ENCODE results near the gene PRRC2A. TPM values are rescaled to one million over a fixed set of nuclear protein-coding genes. Genes with fewer than 3 reads are reported as not detected.

The PRRC2A gene
- total RNA-seq, 1 donor from 2014 or later: 281 TPM

GRCh38 chr6:31579119-31579505, 41.4 kb upstream of the PRRC2A start:
- peaks cover 62% of the 10 kb centered on the region for H3K4me1 Mint-ChIP-seq (ENCODE audit: low read depth)
- intact Hi-C loops (cut with micrococcal nuclease): loop anchor here (5.0 kb wide), 1 partner anchor 382 kb away; no protein-coding TSS in a partner anchor
- peak overlapping the region; percentile 93 for H3K27ac Mint-ChIP-seq
- no peak for DNase-seq (ENCODE audit: low spot score)
- H3K27me3 Mint-ChIP-seq (ENCODE audit: insufficient read depth): no peaks in the 10 kb centered on the region
- H3K36me3 Mint-ChIP-seq (ENCODE audit: low read depth): peaks cover 66% of the 10 kb centered on the region
- peak overlapping the region; percentile 92 for H3K4me3 Mint-ChIP-seq
- no peaks in the 10 kb centered on the region for H3K9me3 Mint-ChIP-seq

GRCh38 chr6:31579546-31580437, 40.7 kb upstream of the PRRC2A start:
- H3K36me3 Mint-ChIP-seq (ENCODE audit: low read depth): peaks cover 62% of the 10 kb centered on the region
- intact Hi-C loops (cut with micrococcal nuclease): loop anchor here (1.0 to 5.0 kb wide), 5 partner anchors 19 to 382 kb away; partner anchors contain the start of genes BAG6, DDX39B and NFKBIL1
- no peak for DNase-seq (ENCODE audit: low spot score)
- no peaks in the 10 kb centered on the region for H3K27me3 Mint-ChIP-seq (ENCODE audit: insufficient read depth)
- no peaks in the 10 kb centered on the region for H3K9me3 Mint-ChIP-seq
- H3K4me1 Mint-ChIP-seq (ENCODE audit: low read depth): peaks cover 60% of the 10 kb centered on the region
- H3K27ac Mint-ChIP-seq: peak overlapping the region; percentile 93
- peak overlapping the region; percentile 92 for H3K4me3 Mint-ChIP-seq

- intact Hi-C loops (cut with micrococcal nuclease): loop anchor here (1.0 to 2.0 kb wide), 4 partner anchors 18 to 72 kb away; partner anchors contain the start of genes BAG6, DDX39B and NFKBIL1
- peaks cover 60% of the 10 kb centered on the region for H3K36me3 Mint-ChIP-seq (ENCODE audit: low read depth)
- peak overlapping the region; percentile 92 for H3K4me3 Mint-ChIP-seq
Measured at GRCh38 chr6:31580438-31580740, 40.1 kb upstream of the PRRC2A start.

GRCh38 chr6:31580807-31581433, 39.6 kb upstream of the PRRC2A start:
- peak overlapping the region; percentile 92 for H3K4me3 Mint-ChIP-seq
- peak overlapping the region; percentile 93 for H3K27ac Mint-ChIP-seq
- peak; percentile 81 for DNase-seq (ENCODE audit: low spot score)
- H3K9me3 Mint-ChIP-seq: no peaks in the 10 kb centered on the region
- intact Hi-C loops (cut with micrococcal nuclease): loop anchor here (1.0 to 2.0 kb wide), 6 partner anchors 9 to 72 kb away; partner anchors contain the start of genes BAG6, DDX39B, LTA and NFKBIL1
- peaks cover 63% of the 10 kb centered on the region for H3K4me1 Mint-ChIP-seq (ENCODE audit: low read depth)
- peaks cover 57% of the 10 kb centered on the region for H3K36me3 Mint-ChIP-seq (ENCODE audit: low read depth)
- no peaks in the 10 kb centered on the region for H3K27me3 Mint-ChIP-seq (ENCODE audit: insufficient read depth)

More at GRCh38 chr6:31580438-31580740, 40.1 kb upstream of the PRRC2A start:
- Mint-ChIP-seq H3K4me1 (ENCODE audit: low read depth) (peaks cover 60% of the 10 kb centered on the region), H3K27me3 (ENCODE audit: insufficient read depth) (no peaks in the 10 kb centered on the region), H3K27ac (peak overlapping the region; percentile 93), H3K9me3 (no peaks in the 10 kb centered on the region)
- DNase-seq (ENCODE audit: low spot score): no peak

- Mint-ChIP-seq H3K9me3 (no peaks in the 10 kb centered on the region), H3K27ac (peak overlapping the region; percentile 93), H3K36me3 (ENCODE audit: low read depth) (peaks cover 50% of the 10 kb centered on the region), H3K27me3 (ENCODE audit: insufficient read depth) (no peaks in the 10 kb centered on the region), H3K4me3 (peak overlapping the region; percentile 92), H3K4me1 (ENCODE audit: low read depth) (peaks cover 70% of the 10 kb centered on the region)
- intact Hi-C loops (cut with micrococcal nuclease): loop anchor here (1.0 to 2.0 kb wide), 3 partner anchors 9 to 71 kb away; partner anchors contain the start of genes BAG6 and LTA
- no peak for DNase-seq (ENCODE audit: low spot score)
Measured at GRCh38 chr6:31581434-31582229, 38.9 kb upstream of the PRRC2A start.

GRCh38 chr6:31582230-31582643, 38.3 kb upstream of the PRRC2A start, which contains the start of gene LTB:
Gene LTB, minus strand, starts transcription at chr6:31582424. Its CDS starts 7 bp downstream, at chr6:31582417.
- Mint-ChIP-seq H3K9me3 (no peaks in the 10 kb centered on the region), H3K36me3 (ENCODE audit: low read depth) (peaks cover 49% of the 10 kb centered on the region), H3K4me3 (peak within 1 kb of the TSS; percentile 92), H3K27ac (peak within 1 kb of the TSS; percentile 93), H3K27me3 (ENCODE audit: insufficient read depth) (no peaks in the 10 kb centered on the region), H3K4me1 (ENCODE audit: low read depth) (peaks cover 72% of the 10 kb centered on the region)
- DNase-seq (ENCODE audit: low spot score): peak; percentile 65
- intact Hi-C loops (cut with micrococcal nuclease): no loop called here

- Mint-ChIP-seq H3K36me3 (ENCODE audit: low read depth) (peaks cover 41% of the 10 kb centered on the region), H3K27ac (peak overlapping the region; percentile 95), H3K27me3 (ENCODE audit: insufficient read depth) (no peaks in the 10 kb centered on the region), H3K4me1 (ENCODE audit: low read depth) (peaks cover 63% of the 10 kb centered on the region), H3K9me3 (no peaks in the 10 kb centered on the region), H3K4me3 (peak overlapping the region; percentile 87)
- DNase-seq (ENCODE audit: low spot score): no peak
- intact Hi-C loops (cut with micrococcal nuclease): loop anchor here (1.0 to 2.0 kb wide), 2 partner anchors 17 to 35 kb away; partner anchors contain the start of gene PRRC2A
Measured at GRCh38 chr6:31585491-31585890, 35.0 kb upstream of the PRRC2A start.

GRCh38 chr6:31586008-31586407, 34.5 kb upstream of the PRRC2A start, which contains the start of gene LST1:
Gene LST1, plus strand, starts transcription at chr6:31586277. Its CDS starts 1,023 bp downstream, at chr6:31587300.
- peaks cover 67% of the 10 kb centered on the region for H3K4me1 Mint-ChIP-seq (ENCODE audit: low read depth)
- no peaks in the 10 kb centered on the region for H3K27me3 Mint-ChIP-seq (ENCODE audit: insufficient read depth)
- peak within 1 kb of the TSS; percentile 95 for H3K27ac Mint-ChIP-seq
- H3K36me3 Mint-ChIP-seq (ENCODE audit: low read depth): peaks cover 38% of the 10 kb centered on the region
- intact Hi-C loops (cut with micrococcal nuclease): no loop called here
- H3K4me3 Mint-ChIP-seq: peak within 1 kb of the TSS; percentile 87
- no peak for DNase-seq (ENCODE audit: low spot score)
- H3K9me3 Mint-ChIP-seq: no peaks in the 10 kb centered on the region

- no peaks in the 10 kb centered on the region for H3K27me3 Mint-ChIP-seq (ENCODE audit: insufficient read depth)
- H3K36me3 Mint-ChIP-seq (ENCODE audit: low read depth): peaks cover 32% of the 10 kb centered on the region
- H3K9me3 Mint-ChIP-seq: no peaks in the 10 kb centered on the region
- intact Hi-C loops (cut with micrococcal nuclease): no loop called here
- DNase-seq (ENCODE audit: low spot score): no peak
- H3K27ac Mint-ChIP-seq: peak overlapping the region; percentile 95
- H3K4me1 Mint-ChIP-seq (ENCODE audit: low read depth): peaks cover 69% of the 10 kb centered on the region
- peak overlapping the region; percentile 87 for H3K4me3 Mint-ChIP-seq
Measured at GRCh38 chr6:31586599-31587281, 33.8 kb upstream of the PRRC2A start.

GRCh38 chr6:31587791-31588777, 32.4 kb upstream of the PRRC2A start:
- H3K27ac Mint-ChIP-seq: peak overlapping the region; percentile 93
- H3K4me3 Mint-ChIP-seq: peak overlapping the region; percentile 87
- peaks cover 70% of the 10 kb centered on the region for H3K4me1 Mint-ChIP-seq (ENCODE audit: low read depth)
- peaks cover 25% of the 10 kb centered on the region for H3K36me3 Mint-ChIP-seq (ENCODE audit: low read depth)
- intact Hi-C loops (cut with micrococcal nuclease): no loop called here
- no peak for DNase-seq (ENCODE audit: low spot score)
- no peaks in the 10 kb centered on the region for H3K27me3 Mint-ChIP-seq (ENCODE audit: insufficient read depth)
- no peaks in the 10 kb centered on the region for H3K9me3 Mint-ChIP-seq

Data from activated T-helper 1 cell treated with anti-CD3 and anti-CD28 coated beads, Interleukin-12 subunit alpha, Interleukin-12 subunit beta, Interleukin-2, Interleukin-4 antibody, amounts not matched to agents 30 ng/mL and 10 ng/mL and 1 ng/mL, durations not matched to agents 14 hours and 24 hours and 36 hours (primary cell).